Smooth muscle cell (in vitro differentiated cells): ENCODE data around the gene GLIS1. TPM values are rescaled to one million over a fixed set of nuclear protein-coding genes. Genes with fewer than 3 reads are reported as not detected.
A peak's percentile ranks its signal among the peaks of the same experiment; 100 is the strongest.

Experiments used
- DNase-seq: peaks from one replicate; lab custom pipeline; 2025; ENCODE audit not compliant: unreplicated experiment; lab: John Stamatoyannopoulos, UW
- H2AFZ ChIP-seq: fragments of 200-600 bp; sonication (generic); 2 replicates; pipeline ENCODE4 v1.6.0; 2016; ENCODE audit warnings: antibody characterized with exemption, low read depth, mild to moderate bottlenecking
- H3F3A ChIP-seq: fragments of 200-600 bp; sonication (generic); 2 replicates; pipeline ENCODE4 v1.6.0; 2017; ENCODE audit warnings: antibody characterized with exemption, low read depth
- H3K27ac ChIP-seq: fragments of 200-600 bp; sonication (generic); 2 replicates; pipeline ENCODE4 v1.5.1; 2016; ENCODE audit warnings: low read depth, mild to moderate bottlenecking
- H3K27me3 ChIP-seq: fragments of 200-600 bp; sonication (generic); 2 replicates; pipeline ENCODE4 v1.6.1; 2016; ENCODE audit warnings: low read depth, mild to moderate bottlenecking
- H3K36me3 ChIP-seq: fragments of 200-600 bp; sonication (generic); 2 replicates; pipeline ENCODE4 v1.5.1; 2016; ENCODE audit warnings: low read depth
- H3K4me1 ChIP-seq: fragments of 200-600 bp; sonication (generic); 2 replicates; pipeline ENCODE4 v1.5.1; 2016; ENCODE audit warnings: low read depth
- H3K4me2 ChIP-seq: fragments of 200-600 bp; sonication (generic); 2 replicates; pipeline ENCODE4 v1.6.0; 2016; ENCODE audit warnings: mild to moderate bottlenecking
- H3K4me3 ChIP-seq: fragments of 200-600 bp; sonication (generic); 2 replicates; pipeline ENCODE4 v1.5.1; 2016; ENCODE audit warnings: mild to moderate bottlenecking
- H3K79me2 ChIP-seq: fragments of 200-600 bp; sonication (generic); 2 replicates; pipeline ENCODE4 v1.6.0; 2016; ENCODE audit warnings: low read depth, mild to moderate bottlenecking
- H3K9ac ChIP-seq: fragments of 200-600 bp; sonication (generic); 2 replicates; pipeline ENCODE4 v1.6.0; 2016; ENCODE audit warnings: low read depth
- H3K9me3 ChIP-seq: fragments of 200-600 bp; sonication (generic); replicated peaks from 2 replicates; pipeline ENCODE4 v1.5.1; 2016; ENCODE audit warnings: low read depth
- H4K20me1 ChIP-seq: fragments of 200-600 bp; sonication (generic); 2 replicates; pipeline ENCODE4 v1.6.0; 2016; ENCODE audit warnings: low read depth
- WGBS: methylation state at CpG from one replicate; pipeline ENCODE4 v1.1.7; 2016; ENCODE audit warnings: low lambda C conversion rate; 5-methylcytosine and 5-hydroxymethylcytosine counted together
- polyA plus RNA-seq: library from polyadenylated mRNA; unstranded; fragments of >200 nt; fragmentation: Nextera tagmentation; extraction: Ambion mirVana; gene quantifications from 2 replicates; pipeline ENCODE4 v1.2.1, GENCODE V29; 2016
- total RNA-seq: library from RNA; depleted of rRNA; stranded (reverse); fragments of >200 nt; gene quantifications from 2 replicates; pipeline ENCODE4 v1.2.3, GENCODE V29; 2014
- TF ChIP-seq, protein P1 (sequence below): fragments of 200-600 bp; sonication (generic); IDR thresholded peaks from 2 replicates; pipeline ENCODE4 v1.5.1; 2017; ENCODE audit warnings: borderline replicate concordance, mild to moderate bottlenecking, antibody characterized with exemption; ENCODE audit not compliant: insufficient read depth, poor library complexity, severe bottlenecking

The GLIS1 gene
- total and polyA plus RNA-seq, 2 experiments from 2014 or later, result 0.36 to 4.9 TPM

DNA sequence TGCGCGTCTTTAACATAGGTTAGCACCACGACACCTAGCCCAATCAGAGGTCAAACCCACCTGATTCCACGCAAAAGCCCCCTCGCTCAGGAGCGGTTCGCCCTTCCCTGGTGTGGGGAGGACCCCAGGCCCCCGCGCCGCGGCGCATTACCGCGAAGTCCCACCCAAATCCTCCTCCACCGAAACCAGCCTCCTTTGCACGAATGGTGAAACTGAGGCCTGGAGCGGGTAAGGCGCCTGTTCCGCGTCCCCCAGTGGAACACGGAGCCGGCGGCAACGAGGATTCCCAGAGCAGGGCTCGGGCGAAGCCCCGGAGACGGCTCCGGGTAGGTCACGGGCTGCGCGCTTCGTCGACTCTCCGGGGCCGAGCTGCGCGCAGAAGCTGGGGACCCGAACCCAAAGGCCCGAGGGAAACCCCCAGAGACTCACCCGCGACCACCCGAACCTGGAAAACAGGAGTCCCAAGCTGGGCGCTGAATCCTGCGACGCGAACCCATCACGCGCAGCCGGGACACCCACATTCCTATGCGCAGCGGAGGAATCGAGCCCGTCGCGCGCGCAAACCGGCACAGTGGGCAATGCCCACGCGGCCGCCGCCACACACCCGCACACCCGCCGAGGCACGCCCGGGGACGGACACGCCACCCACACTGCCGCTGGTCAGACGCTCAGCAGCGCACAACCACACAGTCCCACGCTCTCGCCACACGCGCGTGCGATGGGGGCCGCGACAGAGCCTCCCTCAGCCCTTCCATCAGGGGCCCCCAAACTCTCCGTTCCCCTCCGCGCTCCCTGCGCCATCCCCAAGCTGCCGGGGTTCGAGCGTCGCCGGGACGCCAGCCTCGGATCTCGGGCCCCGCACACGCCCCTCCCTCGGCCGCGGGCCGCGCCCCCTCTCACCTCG, 507 bp downstream of the GLIS1 start:
- H3K4me3 ChIP-seq, result peak overlapping the region; percentile 61
- no peak overlapping the region for H3K27ac ChIP-seq
- TF ChIP-seq, protein P1, sequence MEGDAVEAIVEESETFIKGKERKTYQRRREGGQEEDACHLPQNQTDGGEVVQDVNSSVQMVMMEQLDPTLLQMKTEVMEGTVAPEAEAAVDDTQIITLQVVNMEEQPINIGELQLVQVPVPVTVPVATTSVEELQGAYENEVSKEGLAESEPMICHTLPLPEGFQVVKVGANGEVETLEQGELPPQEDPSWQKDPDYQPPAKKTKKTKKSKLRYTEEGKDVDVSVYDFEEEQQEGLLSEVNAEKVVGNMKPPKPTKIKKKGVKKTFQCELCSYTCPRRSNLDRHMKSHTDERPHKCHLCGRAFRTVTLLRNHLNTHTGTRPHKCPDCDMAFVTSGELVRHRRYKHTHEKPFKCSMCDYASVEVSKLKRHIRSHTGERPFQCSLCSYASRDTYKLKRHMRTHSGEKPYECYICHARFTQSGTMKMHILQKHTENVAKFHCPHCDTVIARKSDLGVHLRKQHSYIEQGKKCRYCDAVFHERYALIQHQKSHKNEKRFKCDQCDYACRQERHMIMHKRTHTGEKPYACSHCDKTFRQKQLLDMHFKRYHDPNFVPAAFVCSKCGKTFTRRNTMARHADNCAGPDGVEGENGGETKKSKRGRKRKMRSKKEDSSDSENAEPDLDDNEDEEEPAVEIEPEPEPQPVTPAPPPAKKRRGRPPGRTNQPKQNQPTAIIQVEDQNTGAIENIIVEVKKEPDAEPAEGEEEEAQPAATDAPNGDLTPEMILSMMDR, result no peak
- no peaks in the 10 kb centered on the region for H3K9me3 ChIP-seq
- peak overlapping the region; percentile 59 for H2AFZ ChIP-seq
- no peak for DNase-seq
- peaks cover 12% of the 10 kb centered on the region for H3K27me3 ChIP-seq
- H3K4me2 ChIP-seq, result peak overlapping the region; percentile 94
- H3K9ac ChIP-seq, result peak overlapping the region; percentile 46
- 2% methylated on average over 87 of the region's 101 CpGs for whole genome bisulfite sequencing
- H3K79me2 ChIP-seq, result no peaks in the 10 kb centered on the region
- H3F3A ChIP-seq, result peaks cover 24% of the 10 kb centered on the region
- no peaks in the 10 kb centered on the region for H3K36me3 ChIP-seq
- H3K4me1 ChIP-seq, result peaks cover 29% of the 10 kb centered on the region
- H4K20me1 ChIP-seq, result no peaks in the 10 kb centered on the region

DNA sequence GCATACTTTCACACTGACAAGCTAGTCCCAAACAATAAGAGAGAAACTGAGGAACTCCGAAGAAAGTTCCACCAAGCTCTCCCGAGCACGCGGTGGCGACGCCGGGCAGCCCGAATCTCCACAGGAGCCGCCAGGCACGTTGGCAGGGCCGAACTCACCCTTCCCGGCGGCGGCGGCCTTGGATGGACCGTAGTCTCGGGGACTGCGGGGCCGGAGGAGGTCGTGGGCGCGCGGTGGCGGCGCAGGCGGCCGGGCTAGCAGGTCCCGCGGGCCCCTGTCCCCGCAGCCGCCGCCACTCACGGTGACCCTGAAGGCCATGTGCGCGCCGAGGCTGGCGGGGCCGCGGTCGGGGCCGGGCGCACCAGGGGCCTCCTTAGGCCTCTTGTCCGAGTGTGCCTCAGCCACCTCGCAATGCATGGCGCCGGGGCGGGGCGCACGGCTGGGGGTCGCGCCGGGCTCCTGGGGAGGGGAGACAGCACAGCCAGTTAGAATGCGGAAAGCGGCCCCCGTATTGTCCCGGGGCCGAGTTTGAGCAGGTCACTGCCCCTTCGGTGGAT, 1.2 kb downstream of the GLIS1 start:
- H3K9me3 ChIP-seq, result no peaks in the 10 kb centered on the region
- H2AFZ ChIP-seq, result peak overlapping the region; percentile 59
- peak overlapping the region; percentile 98 for H3K27ac ChIP-seq
- peak overlapping the region; percentile 61 for H3K4me3 ChIP-seq
- TF ChIP-seq, protein P1, result no peak
- no peak for DNase-seq
- H3K36me3 ChIP-seq, result no peaks in the 10 kb centered on the region
- peaks cover 24% of the 10 kb centered on the region for H3F3A ChIP-seq
- H3K27me3 ChIP-seq, result peaks cover 12% of the 10 kb centered on the region
- H4K20me1 ChIP-seq, result no peaks in the 10 kb centered on the region
- H3K9ac ChIP-seq, result peak overlapping the region; percentile 46
- H3K4me2 ChIP-seq, result peak overlapping the region; percentile 94
- H3K4me1 ChIP-seq, result peaks cover 33% of the 10 kb centered on the region
- 8% methylated on average over 19 of the region's 58 CpGs for WGBS
- H3K79me2 ChIP-seq, result no peaks in the 10 kb centered on the region

DNA sequence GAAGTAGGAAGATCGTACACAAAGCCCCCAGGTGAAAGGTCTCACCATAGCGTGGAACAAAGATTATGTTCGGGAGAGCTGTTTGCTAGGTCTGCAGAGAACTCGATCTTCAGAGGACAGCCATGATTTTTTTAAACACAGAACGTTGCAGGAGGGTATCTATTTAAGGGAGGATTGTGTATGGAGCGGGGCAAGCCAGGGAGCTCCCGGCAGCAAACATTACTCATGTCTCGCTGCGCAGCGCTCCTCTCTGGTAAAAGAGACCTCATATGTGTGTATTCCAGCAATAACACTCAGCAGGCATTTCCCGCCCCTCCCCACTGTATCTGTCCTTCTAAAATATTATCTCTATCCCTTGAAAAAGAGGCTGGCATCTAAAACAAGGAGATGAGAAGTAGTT, 2.7 kb downstream of the GLIS1 start:
- Histone ChIP-seq H3F3A (peaks cover 24% of the 10 kb centered on the region), H3K27ac (peak overlapping the region; percentile 98), H2AFZ (no peak overlapping the region), H3K4me3 (no peak overlapping the region), H3K4me2 (peak overlapping the region; percentile 69), H3K36me3 (no peaks in the 10 kb centered on the region), H3K9me3 (no peaks in the 10 kb centered on the region), H3K27me3 (peaks cover 12% of the 10 kb centered on the region), H3K4me1 (peaks cover 33% of the 10 kb centered on the region), H3K79me2 (no peaks in the 10 kb centered on the region), H3K9ac (peak overlapping the region; percentile 54), H4K20me1 (no peaks in the 10 kb centered on the region)
- no peak for DNase-seq
- TF ChIP-seq, protein P1, result no peak
- WGBS, result 57% methylated on average over 11 of the region's 11 CpGs
